SKM-1 treated with dmso at 0.1 percent for 144 hours (cell line): ENCODE data around the gene MATK.

Source experiments
- DNase-seq: peaks from one replicate; lab custom pipeline; 2025; ENCODE audit not compliant: unreplicated experiment; lab: John Stamatoyannopoulos, UW

The MATK gene

DNA sequence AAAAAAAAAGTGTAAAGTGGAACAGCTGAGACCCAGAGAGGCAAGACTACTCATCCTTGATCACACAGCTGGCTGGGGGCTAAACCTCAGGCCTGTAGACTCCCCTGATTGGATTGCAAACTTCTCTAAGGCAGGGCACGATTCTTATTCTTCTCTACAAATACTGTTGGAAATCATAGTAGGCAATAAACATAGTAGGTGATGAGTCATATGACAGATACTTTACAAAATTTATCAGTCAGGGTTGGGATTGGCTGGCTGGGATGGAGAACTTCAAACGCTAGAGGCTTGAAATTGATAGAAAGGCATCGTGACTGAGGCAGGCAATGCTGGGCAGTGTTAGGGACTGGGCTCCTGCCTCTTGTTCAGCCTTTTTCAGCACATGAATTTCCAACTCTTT, 5.9 kb upstream of the MATK start:
- DNase-seq: no peak

DNA sequence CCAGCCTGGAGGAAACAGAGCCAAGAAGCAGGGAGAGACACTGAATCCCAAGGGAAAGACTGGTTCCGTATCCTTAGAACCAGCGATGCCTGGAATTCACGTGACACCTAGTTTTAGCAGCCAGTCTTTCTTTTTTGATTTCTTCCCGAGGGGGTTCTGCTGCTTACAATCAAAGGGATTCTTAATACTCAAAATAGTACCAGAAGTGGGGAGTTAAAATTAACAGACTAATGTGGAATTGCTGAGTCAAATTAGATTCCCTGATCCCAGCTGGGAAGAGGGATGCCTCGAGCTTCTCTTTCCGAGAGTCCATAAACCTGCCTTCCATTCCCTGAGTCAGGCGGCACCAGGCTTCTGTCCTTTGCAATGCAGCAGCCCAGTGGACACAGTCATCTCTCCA, 4.8 kb upstream of the MATK start:
- DNase-seq: no peak

DNA sequence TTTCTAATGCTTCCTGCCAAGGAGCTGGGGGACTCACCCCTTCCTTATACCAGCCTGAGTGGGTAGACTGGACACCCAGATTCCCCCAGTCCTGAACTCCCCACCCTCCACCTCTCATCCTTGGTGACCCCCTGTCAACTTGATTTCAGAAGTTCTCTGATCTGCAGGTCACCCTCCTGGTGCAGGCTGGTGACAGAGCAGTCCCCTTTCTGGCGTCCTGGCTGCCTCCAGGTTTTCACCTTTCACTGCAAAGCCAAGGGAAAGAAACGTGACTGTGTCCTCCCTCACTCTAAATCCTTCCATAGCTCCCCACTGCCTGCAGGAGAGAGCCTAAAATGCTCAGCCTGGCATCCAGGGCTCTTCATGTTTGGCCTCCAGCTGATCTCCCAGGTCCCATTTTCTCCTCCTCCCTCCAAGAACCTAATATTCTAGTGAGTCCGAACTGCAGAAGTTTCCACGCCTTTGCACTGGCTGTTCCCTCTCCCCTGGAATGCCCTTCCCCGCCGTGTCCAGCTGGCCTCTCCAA, 4.1 kb upstream of the MATK start:
- no peak for DNase-seq

DNA sequence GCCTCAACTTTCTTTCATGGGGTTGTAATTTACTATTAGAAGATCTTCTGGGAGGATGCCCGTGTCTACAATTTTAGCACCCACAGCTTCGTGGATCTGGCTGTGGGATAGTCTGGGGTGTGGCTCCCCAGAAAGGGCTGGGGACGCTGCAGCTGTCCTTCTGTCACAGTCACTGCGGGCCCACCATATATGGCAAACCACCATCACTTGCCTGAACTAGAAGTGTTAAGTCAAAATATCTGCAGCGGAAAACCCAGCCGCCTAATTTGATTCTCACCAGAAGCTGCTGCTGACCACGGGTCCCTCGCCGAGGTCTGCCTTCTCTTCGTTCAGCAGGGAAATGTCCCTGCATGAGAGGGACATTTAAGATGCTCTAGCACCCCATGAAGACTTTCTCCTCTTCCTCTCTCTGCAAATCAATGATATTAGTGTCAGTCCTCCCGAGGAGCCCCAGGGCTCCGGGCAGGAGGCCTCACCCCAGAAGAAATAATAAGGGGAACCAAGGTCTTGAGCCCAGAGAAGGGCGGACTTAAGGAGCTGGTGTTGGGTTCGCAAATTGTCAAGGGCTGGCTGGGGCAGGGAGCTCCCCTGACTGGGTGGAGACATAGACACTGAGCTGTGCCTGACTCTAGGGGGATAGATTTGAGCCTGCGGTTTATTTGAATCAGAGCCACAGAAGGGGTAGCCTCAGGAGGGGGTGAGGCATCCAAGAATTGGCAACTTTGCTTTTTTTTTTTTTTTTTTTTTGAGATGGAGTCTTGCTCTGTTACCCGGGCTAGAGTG, 3.0 kb upstream of the MATK start:
- DNase-seq: no peak

DNA sequence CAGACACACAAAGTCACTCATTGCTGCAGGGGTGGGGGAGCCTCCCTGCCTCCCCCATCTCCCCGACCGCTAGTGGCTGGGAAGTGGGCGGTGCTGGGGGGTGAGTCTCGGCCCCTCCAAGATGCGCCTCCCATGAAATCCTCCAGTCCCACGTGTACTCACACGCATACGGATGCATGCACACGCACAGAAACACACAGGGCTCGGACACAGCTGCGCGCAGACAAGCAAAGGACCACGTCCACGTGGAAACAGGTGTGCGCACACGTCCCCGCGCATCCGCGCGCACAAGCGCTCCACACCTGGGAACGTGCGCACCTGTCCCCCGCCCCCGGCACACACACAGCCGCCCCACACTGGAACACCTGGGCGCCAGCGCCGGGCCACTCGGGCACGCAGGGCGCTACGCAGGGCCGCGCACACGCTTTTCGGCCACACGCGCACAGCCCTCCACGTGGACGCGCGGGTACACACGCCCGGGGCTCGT, 687 bp downstream of the MATK start:
- DNase-seq: no peak

DNA sequence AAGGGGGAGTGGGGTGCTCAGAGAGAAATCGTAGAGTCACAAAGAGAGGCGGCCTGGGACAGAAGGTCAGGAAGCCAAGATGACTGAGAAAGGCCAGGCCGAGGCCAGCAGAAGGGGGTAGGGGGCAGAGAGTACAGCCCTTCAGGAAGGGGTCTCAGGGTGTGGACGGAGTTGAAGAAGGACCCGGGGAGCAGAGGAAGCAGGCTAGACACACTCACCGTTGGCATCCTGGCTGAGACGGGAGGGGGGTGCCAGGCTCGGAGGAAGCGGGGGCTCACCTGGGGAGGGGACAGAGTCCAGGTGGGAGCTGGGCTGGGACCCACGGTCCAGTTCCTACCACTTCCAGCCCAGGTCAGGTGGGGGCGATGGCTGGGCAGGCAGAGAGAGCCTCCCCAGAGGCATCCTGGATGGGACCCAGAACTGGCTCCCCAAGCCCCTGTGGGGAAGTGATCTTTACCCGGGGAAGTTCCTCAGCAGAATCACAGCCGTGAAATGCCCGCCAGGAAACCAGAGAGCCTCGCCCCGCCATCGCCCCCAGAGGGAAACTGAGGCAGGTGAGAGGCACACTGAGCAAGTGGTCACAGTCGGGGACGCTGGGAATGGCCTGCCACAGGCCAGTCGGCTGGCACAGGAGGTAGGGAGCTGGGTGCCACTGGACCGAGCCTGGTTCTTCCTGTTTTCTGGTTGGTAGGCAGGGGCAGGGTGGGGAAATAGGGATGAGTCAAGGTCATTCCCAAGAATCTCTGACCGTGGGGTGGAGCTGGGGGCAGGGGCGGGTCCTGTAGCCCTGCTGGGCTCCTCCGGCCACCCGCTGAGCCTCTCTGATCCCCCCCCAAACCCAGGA, 1.4 kb downstream of the MATK start:
- no peak for DNase-seq

DNA sequence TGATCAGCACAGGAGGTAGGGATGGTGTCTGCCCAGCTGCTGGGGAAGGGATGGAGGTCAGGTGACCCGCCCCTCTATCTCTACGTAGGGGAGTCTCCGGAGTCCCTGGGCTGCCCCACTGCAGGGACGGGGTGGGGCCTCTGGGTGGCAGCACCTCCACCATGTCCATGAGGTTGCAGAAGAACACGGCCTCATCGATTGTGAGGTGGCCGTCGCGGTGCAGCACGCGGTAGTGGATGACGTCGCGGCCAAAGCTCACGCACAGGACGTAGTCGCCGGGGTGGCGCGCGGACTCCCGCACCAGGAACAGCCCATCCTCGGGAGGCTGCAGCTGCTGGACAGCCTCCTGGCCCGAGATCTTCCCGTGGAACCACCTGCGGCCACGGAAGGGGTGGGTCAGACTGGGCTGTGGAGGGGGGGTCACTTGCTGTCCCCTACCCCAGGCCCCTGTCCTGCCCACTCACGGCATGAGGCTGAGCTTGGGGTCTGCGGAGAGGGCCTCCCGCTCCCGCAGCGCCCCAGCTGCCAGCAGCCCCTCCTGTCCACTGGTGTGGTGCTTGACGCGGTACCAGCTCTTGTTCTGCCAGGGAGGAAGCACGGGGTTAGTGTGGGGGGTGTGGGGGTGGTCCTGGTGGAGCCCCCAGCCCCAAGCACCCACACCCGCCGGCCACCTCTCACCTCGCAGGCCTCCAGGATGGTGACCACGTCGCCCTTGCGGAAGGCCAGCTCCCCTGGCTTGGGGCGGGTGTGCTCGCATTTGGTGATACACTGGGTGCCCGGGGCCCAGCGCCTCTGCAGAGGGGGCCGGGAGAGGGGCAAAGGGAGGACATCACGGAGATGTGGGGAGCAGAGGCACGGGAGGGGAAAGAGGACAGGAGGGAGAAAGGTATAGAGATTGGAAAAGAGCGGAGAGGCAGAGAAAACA, 2.3 kb downstream of the MATK start:
- DNase-seq: no peak

DNA sequence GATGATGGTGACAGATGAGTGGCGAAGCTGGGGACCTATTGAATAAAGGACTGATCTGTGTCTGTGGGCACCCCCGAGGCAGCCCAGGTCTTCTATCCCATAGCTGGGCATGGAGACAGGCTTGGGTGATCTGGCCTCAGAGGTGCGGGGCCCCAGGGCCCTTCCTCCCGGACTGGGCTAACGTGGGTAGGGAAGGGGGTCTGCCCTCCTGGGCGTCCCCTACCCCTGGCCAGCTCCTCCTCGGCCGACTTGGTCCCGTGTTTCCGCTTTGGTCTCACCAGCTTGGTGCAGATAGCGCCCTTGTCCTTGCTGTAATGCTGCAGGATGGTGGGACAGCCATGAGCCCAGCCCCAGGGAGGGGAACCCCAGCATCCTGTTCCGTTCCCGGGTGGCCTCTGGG, 3.3 kb downstream of the MATK start:
- DNase-seq: no peak

DNA sequence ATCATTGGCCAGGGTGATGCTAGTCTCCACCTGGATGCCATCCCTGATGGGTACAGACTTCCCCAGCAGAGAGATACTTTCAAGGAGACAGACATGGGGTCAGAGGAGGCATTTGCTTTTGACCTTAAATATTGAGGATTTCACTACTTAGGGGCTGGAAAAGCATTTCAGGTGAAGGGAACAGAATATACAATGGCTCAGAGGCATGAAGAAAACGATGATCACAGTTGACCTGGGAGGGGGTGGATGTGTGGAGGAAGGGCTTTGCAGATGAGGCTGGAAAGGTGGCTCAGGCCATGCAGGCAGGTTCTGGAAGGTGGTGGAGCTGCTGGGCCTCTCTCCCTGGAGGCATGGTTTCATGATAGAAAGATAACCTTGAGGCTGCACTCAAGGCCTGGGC, 3.9 kb downstream of the MATK start:
- no peak for DNase-seq

DNA sequence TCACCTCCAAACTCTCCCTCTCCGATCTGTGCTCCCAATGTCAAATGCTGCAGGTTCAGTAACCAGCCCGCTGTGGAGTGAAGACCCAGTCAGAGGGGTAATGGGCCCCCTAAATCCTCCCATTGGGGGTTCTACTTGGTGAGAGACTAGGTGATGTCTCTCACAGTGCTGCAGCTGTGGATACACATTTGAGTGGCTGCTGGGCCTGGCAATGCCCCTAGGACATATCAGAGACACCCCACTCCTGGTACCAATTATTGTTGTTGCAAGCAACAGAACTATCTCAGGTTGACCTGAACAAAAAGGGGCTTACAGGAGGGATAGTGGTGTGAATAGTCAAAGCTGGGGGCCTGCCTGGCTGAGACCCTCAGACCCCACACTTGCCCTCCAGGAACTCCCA, 4.6 kb downstream of the MATK start:
- DNase-seq: no peak

DNA sequence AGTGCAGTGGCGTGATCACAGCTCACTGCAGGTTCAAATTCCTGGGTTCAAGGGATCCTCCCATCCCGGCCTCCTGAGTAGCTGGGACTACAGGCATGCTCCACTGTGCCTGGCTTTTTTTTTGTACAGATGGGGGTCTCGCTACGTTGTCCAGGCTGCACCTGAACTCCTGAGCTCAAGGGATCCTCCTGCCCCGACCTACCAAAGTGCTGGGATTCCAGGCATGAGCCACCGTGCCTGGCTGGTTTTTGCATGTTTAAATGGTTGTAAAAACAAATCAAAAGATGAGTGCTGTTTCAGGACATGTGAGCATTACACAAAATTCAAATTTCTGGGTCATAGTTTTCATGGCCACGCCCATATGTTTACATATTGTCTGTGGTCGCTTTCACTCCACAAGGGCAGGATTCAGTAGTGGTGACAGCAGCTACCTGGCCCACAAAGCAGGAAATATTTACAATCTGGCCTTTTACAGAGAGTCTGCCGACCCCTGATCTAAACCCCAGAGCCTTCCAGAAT, 5.3 kb downstream of the MATK start:
- no peak for DNase-seq

DNA sequence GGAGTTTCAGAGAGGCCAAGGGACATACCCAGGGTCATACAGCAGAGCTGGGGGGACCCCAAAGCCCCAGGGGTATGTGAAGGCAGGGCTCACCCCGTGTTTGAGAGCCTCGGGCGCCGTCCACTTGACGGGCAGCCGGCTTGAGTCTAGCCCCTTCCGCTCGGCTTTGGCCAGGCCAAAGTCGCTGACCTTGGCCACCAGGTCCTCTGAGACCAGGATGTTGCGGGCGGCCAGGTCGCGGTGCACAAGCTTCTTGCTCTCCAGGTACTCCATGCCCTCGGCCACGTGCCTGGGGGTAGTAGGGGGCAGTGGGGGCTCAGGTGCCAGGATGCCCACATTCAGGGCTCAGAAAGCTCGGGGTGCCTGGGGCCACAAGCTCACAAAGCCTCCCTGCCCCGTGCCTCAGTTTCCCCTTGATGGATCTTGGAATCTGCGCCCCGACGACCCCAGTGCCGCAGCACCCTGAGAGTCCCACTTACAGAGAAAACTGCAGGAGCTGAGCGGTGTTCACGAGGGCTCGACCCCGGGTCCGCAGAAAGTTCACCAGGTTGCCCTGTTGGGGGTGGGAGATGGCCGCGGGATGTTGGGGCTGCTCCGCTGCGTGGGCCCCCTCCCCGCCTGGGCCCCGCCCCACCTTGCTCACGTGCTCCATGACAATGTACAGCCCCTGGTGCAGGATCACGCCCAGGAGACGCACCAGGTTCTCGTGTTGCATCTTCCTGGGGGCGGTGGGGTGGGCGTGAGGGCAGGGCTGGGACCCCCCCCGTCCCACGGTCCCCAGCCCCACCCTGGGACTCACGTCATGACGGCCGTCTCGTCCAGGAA, 7.1 kb downstream of the MATK start:
- DNase-seq: no peak

DNA sequence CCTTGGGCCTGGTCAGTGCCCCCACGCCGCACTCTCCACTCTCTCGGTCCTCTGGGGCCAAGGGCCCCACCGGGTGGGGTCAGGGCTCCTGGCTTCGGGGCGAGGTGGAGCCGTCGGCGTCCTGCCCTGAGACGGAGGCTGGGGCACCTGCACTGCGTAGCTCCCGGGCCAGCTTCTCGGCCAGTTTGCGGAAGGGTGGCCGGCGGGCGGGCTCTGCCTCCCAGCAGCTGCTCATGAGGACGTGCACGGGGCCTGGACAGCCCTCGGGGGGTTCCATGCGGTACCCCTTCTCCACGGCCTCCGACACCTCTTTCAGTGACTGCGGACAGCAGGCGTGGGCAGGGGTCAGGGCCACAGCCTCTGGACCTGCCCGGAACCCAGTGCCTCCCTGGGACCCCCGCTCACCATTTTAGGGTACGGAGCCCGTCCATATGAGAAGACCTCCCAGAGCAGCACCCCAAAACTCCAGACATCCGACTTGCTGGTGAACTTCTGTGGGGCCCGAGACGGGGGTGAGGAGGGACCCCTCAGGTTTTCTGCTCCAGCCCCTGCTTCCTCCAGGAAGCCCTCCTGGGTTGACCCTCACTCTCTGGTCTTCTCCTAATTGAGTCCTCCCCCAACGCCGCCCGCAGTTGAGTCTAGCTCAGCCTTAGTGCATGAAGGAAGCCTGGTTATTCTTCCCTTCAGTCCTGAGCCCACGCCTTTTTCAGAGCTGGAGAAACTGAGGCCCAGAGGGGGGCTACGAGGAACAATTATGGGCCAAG, 7.9 kb downstream of the MATK start:
- no peak for DNase-seq

DNA sequence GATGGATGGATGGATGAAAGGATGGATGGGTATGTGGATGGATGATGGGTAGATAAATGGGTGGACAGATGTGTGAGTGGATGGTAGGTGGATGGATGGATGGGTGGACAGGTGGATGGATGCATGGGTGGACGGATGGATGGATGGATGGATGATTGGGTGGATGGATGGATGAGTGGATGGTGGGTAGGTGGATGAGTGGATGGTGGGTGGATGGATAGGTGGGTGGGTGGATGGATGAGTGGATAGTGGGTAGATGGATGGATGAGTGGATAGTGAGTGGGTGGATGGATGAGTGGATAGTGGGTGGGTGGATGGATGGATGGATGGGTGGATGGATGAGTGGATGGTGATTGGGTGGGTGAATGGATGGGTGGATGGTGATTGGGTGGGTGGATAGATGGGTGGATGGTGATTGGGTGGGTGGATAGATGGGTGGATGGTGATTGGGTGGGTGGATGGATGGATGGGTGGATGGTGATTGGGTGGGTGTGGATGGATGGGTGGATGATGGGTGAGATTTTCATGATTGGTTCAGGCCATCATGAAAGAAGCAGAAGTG, 9.6 kb downstream of the MATK start:
- DNase-seq: no peak

DNA sequence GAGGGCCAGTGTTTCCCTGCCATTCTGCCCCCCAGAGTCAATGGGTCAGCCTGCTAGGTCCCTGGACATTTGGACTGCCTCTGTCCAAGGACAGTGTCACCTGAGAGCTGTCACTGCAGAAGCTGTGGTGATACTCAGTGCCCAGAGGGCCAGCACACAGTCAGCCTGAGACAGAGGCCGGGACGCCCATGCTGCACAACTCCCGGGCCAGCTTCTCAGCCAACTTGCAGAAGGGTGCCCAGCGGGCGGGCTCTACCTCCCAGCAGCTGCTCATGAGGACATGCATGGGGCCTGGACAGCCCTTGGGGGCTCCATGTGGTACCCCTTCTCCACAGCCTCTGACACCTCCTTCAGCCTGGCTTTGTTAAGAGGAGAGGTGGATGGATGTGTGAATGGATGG, 10.3 kb downstream of the MATK start:
- no peak for DNase-seq

DNA sequence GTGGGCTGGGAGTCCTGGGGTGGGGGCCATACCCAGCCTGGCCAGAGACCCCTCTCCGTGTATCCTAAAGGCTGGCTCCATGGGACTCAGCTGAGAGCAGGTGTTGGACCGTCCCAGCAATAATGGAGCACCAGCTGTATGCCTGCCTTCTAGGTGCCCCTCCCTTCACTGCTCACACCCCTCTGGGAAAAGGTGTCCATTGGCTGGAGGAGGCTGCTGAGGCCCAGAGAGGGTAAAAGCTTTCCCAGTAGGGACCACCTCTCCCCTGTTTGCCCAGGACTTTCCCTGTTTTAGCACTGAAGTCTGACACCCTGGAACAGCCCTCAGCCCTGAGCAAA, 10.8 kb downstream of the MATK start:
- DNase-seq: no peak

DNA sequence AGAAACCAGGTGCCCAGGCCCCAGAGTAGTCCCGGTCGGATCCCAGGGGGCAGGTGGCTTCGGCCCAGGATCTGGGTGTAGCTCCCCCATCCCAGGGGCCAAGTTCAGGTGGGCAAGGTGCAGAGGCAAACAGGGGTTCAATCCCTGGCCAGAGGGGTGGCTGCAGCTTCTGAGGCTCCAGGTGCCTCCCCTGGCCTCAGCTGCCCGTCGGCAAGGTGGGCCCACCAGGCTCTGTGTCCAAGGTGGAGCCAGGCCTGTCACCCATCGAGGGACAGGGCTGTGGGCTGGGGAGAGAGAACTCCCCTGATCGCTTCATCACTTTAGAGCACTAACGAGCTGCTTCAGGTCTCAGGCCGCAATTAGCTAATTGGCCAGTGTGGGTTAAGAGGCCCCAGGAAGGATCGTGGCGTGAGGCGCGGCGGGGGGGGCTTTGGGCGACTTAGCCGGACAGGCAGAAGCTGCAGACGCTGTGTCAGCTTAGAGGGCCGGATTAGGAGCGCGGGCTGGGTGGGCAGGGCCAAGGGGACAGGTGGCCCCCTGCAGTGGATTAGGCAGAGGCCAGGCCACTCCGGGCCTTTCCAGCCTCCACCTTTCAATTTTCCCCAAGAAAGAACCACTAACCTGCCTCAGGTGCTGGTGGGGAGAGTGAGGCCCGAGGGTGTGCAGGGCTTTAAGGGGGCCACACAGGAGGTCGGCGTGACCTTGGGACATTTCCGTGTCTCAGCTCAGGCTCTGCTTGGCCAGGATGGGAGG, 11.4 kb downstream of the MATK start:
- DNase-seq: no peak

DNA sequence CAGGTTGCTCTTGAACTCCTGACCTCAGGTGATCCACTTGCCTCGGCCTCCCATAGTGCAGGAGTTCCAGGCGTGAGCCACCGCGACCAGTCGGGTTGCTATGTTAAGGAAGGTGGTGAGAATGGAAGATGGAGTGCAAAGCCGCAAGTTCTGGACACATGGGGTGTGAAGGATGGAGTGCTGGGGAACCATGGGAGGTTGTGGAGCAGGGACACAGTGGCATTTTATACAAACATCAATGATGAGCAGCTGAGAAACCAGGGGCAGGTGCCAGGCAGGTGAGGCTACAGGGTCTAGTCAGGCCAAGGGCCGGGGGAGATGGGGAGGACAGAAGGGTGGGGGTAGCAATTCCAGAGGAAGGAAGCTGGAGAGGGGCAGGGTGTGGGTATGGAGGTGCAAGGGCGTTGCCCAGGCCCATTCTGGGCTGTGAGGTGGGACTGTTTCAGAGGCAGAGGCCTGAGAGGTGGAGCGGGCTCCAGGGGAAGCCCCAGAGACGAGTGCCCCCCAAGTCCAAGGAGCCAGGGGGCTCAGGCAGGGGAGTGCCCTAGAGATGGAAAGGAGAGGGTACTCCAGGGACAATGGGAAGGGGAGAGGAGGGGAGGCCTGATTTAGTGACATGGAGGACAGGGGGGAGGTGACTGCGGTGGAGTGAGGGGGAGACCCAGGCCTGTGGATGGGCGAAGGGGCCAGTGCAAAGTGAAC, 12.2 kb downstream of the MATK start:
- no peak for DNase-seq
